ENCODE measurements around the gene TAOK1. TPM values are rescaled to one million over a fixed set of nuclear protein-coding genes. Genes with fewer than 3 reads are reported as not detected.

Gene TAOK1
- total RNA-seq, 3 donors from 2014 or later (not counting 1 experiment from before 2014, with no cell fraction given), result 55.4 to 76.9 (median 70.0) TPM

- no peak overlapping the region for H3K4me3 Mint-ChIP-seq
- no peaks in the 10 kb centered on the region for H3K9me3 Mint-ChIP-seq
- H3K36me3 Mint-ChIP-seq, result no peaks in the 10 kb centered on the region
- WGBS (ENCODE audit: insufficient coverage), result 88% methylated on average over 2 of the region's 3 CpGs
- Histone ChIP-seq H3K9me3 (ENCODE audit: control insufficient read depth, insufficient read depth, low read length) (no peaks in the 10 kb centered on the region), H3K27ac (ENCODE audit: low read length) (no peak overlapping the region), H3K36me3 (ENCODE audit: control insufficient read depth, insufficient read depth, low read length) (no peaks in the 10 kb centered on the region), H3K4me3 (ENCODE audit: low read length) (no peak overlapping the region), H3K4me1 (ENCODE audit: control insufficient read depth, insufficient read depth, low read length) (no peaks in the 10 kb centered on the region), H3K27me3 (ENCODE audit: control insufficient read depth, insufficient read depth, low read length) (no peaks in the 10 kb centered on the region)
- intact Hi-C loops (cut with micrococcal nuclease), result no loop called here
- no peak for TF ChIP-seq CTCF (IDR thresholded peaks at IDR 0.05)
- no peaks in the 10 kb centered on the region for H3K4me1 Mint-ChIP-seq
- no peak overlapping the region for H3K27ac Mint-ChIP-seq
- DNase-seq (no peak), ATAC-seq (no peak)
- peaks cover 7 to 9% of the 10 kb centered on the region in 2 donors for H3K27me3 Mint-ChIP-seq (ENCODE audit: low read depth in 2 of 2)
These were observed 42.1 kb upstream of the TAOK1 start for GRCh38 chr17:29347831-29348629.

GRCh38 chr17:29349409-29349808, 40.8 kb upstream of the TAOK1 start:
- DNase-seq, result no peak
- no peaks in the 10 kb centered on the region for H3K9me3 Mint-ChIP-seq
- no peaks in the 10 kb centered on the region for H3K4me1 Mint-ChIP-seq
- H3K36me3 Mint-ChIP-seq, result no peaks in the 10 kb centered on the region
- no peak overlapping the region for H3K4me3 Mint-ChIP-seq
- H3K4me1 ChIP-seq (ENCODE audit: control insufficient read depth, insufficient read depth, low read length), result no peaks in the 10 kb centered on the region
- no peak overlapping the region for H3K27ac Mint-ChIP-seq
- no peak overlapping the region for H3K4me3 ChIP-seq (ENCODE audit: low read length)
- no peaks in the 10 kb centered on the region for H3K36me3 ChIP-seq (ENCODE audit: control insufficient read depth, insufficient read depth, low read length)
- no peaks in the 10 kb centered on the region for H3K9me3 ChIP-seq (ENCODE audit: control insufficient read depth, insufficient read depth, low read length)
- peaks cover 6 to 9% of the 10 kb centered on the region in 2 donors for H3K27me3 Mint-ChIP-seq (ENCODE audit: low read depth in 2 of 2)
- H3K27me3 ChIP-seq (ENCODE audit: control insufficient read depth, insufficient read depth, low read length), result no peaks in the 10 kb centered on the region
- intact Hi-C loops (cut with micrococcal nuclease), result no loop called here
- no peak for ATAC-seq
- H3K27ac ChIP-seq (ENCODE audit: low read length), result no peak overlapping the region
- TF ChIP-seq CTCF (IDR thresholded peaks at IDR 0.05), result no peak
- 95% methylated on average over 2 of the region's 2 CpGs for WGBS (ENCODE audit: insufficient coverage)

- Mint-ChIP-seq H3K27me3 (ENCODE audit: low read depth in 2 of 2) (peaks cover 0 to 3% of the 10 kb centered on the region in 2 donors), H3K4me1 (no peaks in the 10 kb centered on the region), H3K4me3 (no peak overlapping the region), H3K9me3 (no peaks in the 10 kb centered on the region), H3K36me3 (no peaks in the 10 kb centered on the region), H3K27ac (no peak overlapping the region)
- TF ChIP-seq CTCF (IDR thresholded peaks at IDR 0.05), result no peak
- H3K27ac ChIP-seq (ENCODE audit: low read length), result no peak overlapping the region
- H3K4me3 ChIP-seq (ENCODE audit: low read length), result no peak overlapping the region
- intact Hi-C loops (cut with micrococcal nuclease), result no loop called here
- no peak for ATAC-seq
- no peaks in the 10 kb centered on the region for H3K9me3 ChIP-seq (ENCODE audit: control insufficient read depth, insufficient read depth, low read length)
- H3K4me1 ChIP-seq (ENCODE audit: control insufficient read depth, insufficient read depth, low read length), result no peaks in the 10 kb centered on the region
- DNase-seq, result no peak
- H3K27me3 ChIP-seq (ENCODE audit: control insufficient read depth, insufficient read depth, low read length), result no peaks in the 10 kb centered on the region
- H3K36me3 ChIP-seq (ENCODE audit: control insufficient read depth, insufficient read depth, low read length), result no peaks in the 10 kb centered on the region
- WGBS (ENCODE audit: insufficient coverage), result 94% methylated on average over 2 of the region's 2 CpGs
These were observed 38.0 kb upstream of the TAOK1 start for GRCh38 chr17:29352146-29352545.

GRCh38 chr17:29357232-29357631, 32.9 kb upstream of the TAOK1 start:
- Mint-ChIP-seq H3K27ac (no peak overlapping the region), H3K36me3 (no peaks in the 10 kb centered on the region), H3K4me3 (no peak overlapping the region), H3K9me3 (no peaks in the 10 kb centered on the region), H3K4me1 (no peaks in the 10 kb centered on the region), H3K27me3 (ENCODE audit: low read depth in 2 of 2) (no peaks in the 10 kb centered on the region)
- no peak for TF ChIP-seq CTCF (IDR thresholded peaks at IDR 0.05)
- no peak for ATAC-seq
- no peak overlapping the region for H3K27ac ChIP-seq (ENCODE audit: low read length)
- no peaks in the 10 kb centered on the region for H3K27me3 ChIP-seq (ENCODE audit: control insufficient read depth, insufficient read depth, low read length)
- intact Hi-C loops (cut with micrococcal nuclease), result no loop called here
- DNase-seq, result no peak
- 92% methylated on average over 1 of the region's 2 CpGs for WGBS (ENCODE audit: insufficient coverage)
- H3K4me1 ChIP-seq (ENCODE audit: control insufficient read depth, insufficient read depth, low read length), result no peaks in the 10 kb centered on the region
- H3K4me3 ChIP-seq (ENCODE audit: low read length), result no peak overlapping the region
- no peaks in the 10 kb centered on the region for H3K9me3 ChIP-seq (ENCODE audit: control insufficient read depth, insufficient read depth, low read length)
- H3K36me3 ChIP-seq (ENCODE audit: control insufficient read depth, insufficient read depth, low read length), result no peaks in the 10 kb centered on the region
